A549 (cell line): ENCODE data around the gene ACVR1C.

Experiments used
- CHD2 ChIP-seq: fragments of 150-350 bp; IDR thresholded peaks from 2 replicates; pipeline ENCODE4 v1.6.1; 2014; ENCODE audit warnings: low read length; ENCODE audit not compliant: partially characterized antibody
- CTCF ChIP-seq: fragments of >200 bp; sonication (Bioruptor Twin); formaldehyde crosslinking; IDR thresholded peaks from 3 replicates; pipeline ENCODE4 v1.5.1; 2016
- E2F6 ChIP-seq: IDR thresholded peaks from 2 replicates; pipeline ENCODE4 v1.6.1; 2012; ENCODE audit warnings: low read depth, borderline replicate concordance
- EP300 ChIP-seq, 2 experiments: fragments of >200 bp; sonication (Bioruptor Twin); formaldehyde crosslinking; IDR thresholded peaks; 2 replicates in 1 of 2; 3 replicates in 1 of 2; pipeline ENCODE4 v1.6.1; 2016 to 2017
- ESRRA ChIP-seq: fragments of 150-350 bp; IDR thresholded peaks from 2 replicates; pipeline ENCODE4 v1.6.1; 2014; ENCODE audit warnings: mild to moderate bottlenecking, low read length, borderline replicate concordance
- HDAC2 ChIP-seq: fragments of 200-600 bp; sonication (generic); IDR thresholded peaks from 2 replicates; pipeline ENCODE4 v1.6.1; 2016
- KDM1A ChIP-seq: fragments of 200-600 bp; sonication (generic); IDR thresholded peaks from 2 replicates; pipeline ENCODE4 v1.6.1; 2016; ENCODE audit warnings: low read depth, mild to moderate bottlenecking
- MAFK ChIP-seq: fragments of 450-650 bp; IDR thresholded peaks from 2 replicates; pipeline ENCODE4 v1.6.1; 2014; ENCODE audit not compliant: partially characterized antibody
- MAX ChIP-seq: IDR thresholded peaks from 2 replicates; pipeline ENCODE4 v1.6.1; 2012
- MAZ ChIP-seq: fragments of 150-350 bp; IDR thresholded peaks from 2 replicates; pipeline ENCODE4 v1.6.1; 2014; ENCODE audit warnings: antibody characterized with exemption, low read depth, low read length, borderline replicate concordance
- TP53 ChIP-seq: fragments of 250-450 bp; sonication (Bioruptor Pico); IDR thresholded peaks from 2 replicates; pipeline ENCODE4 v1.5.0; 2021; ENCODE audit warnings: mild to moderate bottlenecking, moderate library complexity
- ZFP36 ChIP-seq: fragments of 450-650 bp; IDR thresholded peaks from 2 replicates; pipeline ENCODE4 v1.6.1; 2014; ENCODE audit warnings: borderline replicate concordance; ENCODE audit not compliant: partially characterized antibody
- ZSCAN20 ChIP-seq: fragments of 250-450 bp; sonication (Bioruptor Pico); IDR thresholded peaks from 2 replicates; pipeline ENCODE4 v1.8.0; 2022; ENCODE audit warnings: mild to moderate bottlenecking, moderate library complexity

DNA sequence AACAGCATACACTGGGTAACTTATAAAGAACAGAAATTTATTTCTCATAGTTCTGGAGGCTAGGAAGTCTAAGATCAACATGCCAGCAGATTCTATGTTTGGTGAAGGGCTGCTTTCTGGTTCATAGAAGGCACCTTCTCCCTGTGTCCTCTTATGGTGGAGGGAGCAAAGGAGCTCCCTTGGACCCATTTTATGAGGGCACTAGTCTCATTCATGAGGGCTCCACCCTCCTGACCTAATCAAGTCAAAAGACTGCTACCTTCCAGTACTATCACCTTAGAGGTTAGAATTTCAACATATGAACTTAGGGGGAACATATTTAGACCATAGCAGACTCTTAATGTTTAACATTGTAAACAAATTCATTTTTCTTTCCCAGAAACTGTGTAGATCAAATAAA is 54.5 kb downstream of the ACVR1C start:
- TF ChIP-seq MAX = no peak
- TF ChIP-seq ESRRA = no peak
- TF ChIP-seq E2F6 = no peak
- TF ChIP-seq ZSCAN20 (CRISPR knock-in tag) = no peak
- TF ChIP-seq CTCF = no peak
- no peak for TF ChIP-seq HDAC2
- no peak for TF ChIP-seq MAFK
- TF ChIP-seq KDM1A = no peak
- no peak for TF ChIP-seq TP53 (CRISPR knock-in tag)
- TF ChIP-seq MAZ = no peak
- TF ChIP-seq CHD2 = no peak
- TF ChIP-seq EP300 (IDR thresholded peaks at IDR 0.05) = no peak
- TF ChIP-seq ZFP36 = no peak
